IMR-90 (cell line): Measurements from ENCODE around the gene GPR180. TPM values are rescaled to one million over a fixed set of nuclear protein-coding genes. Genes with fewer than 3 reads are reported as not detected.
A peak's percentile ranks its signal among the peaks of the same experiment; 100 is the strongest.

Experiments used
- microRNA-seq, 2 experiments: library from miRNA; stranded (forward) in 1 of 2; unstranded in 1 of 2; fragments of 10-50 nt in 1 of 2; fragments of <30 nt in 1 of 2; gene quantifications in 1 of 2; microRNA quantifications in 1 of 2; one replicate each; pipeline versions ENCODE3 to v1.1.0; 2013 to 2020; ENCODE audit not compliant: insufficient read depth in 1 of 2, insufficient read length in 1 of 2, unreplicated experiment in 1 of 2
- polyA plus RNA-seq, 3 experiments: library from polyadenylated mRNA; depleted of rRNA; stranded (reverse); fragments of >200 nt; gene quantifications; 2 replicates each; pipeline ENCODE4 v1.2.3, GENCODE V29; 2012; ENCODE audit warnings: low replicate concordance in 1 of 3
- small RNA-seq, 5 experiments: library from RNA; depleted of rRNA; stranded (forward); fragments of <200 nt; gene quantifications; one replicate each; pipeline ENCODE3, GENCODE V24; 2012
- total RNA-seq: library from RNA; depleted of rRNA; stranded (reverse); fragments of >200 nt; gene quantifications from 2 replicates; pipeline ENCODE4 v1.2.3, GENCODE V29; 2012; rRNA removed

The GPR180 gene
- total and polyA plus RNA-seq, 2 of the 4 experiments (the other 2 are of a cell fraction), result 2.8 to 10.8 TPM

Small RNA genes lying within 50 kb of the gene (microRNA-seq; reads per million reads assigned to microRNA genes)
- gene RNA5SP36 (ENCODE audit: insufficient read depth, insufficient read length), result 18.6 reads per million, percentile 50 among the genes with 10 or more reads in this experiment

Small RNA genes lying within 50 kb of the gene (small RNA-seq; reads per million reads assigned to genes)
- 0 to 10.2 (median 1.5) reads per million in 5 experiments for gene RNA5SP36

Other genes starting within 250 kb of the GPR180 start
- gene DCT, start 122.2 kb upstream of the GPR180 start, total RNA-seq, result not detected in 2 replicates
- gene DCT, start 122.2 kb upstream of the GPR180 start, polyA plus RNA-seq (2012; rRNA removed), result not detected in 2 replicates
- 15.6 and 17.8 TPM in 2 replicates for gene TGDS, start 5.7 kb upstream of the GPR180 start, total RNA-seq
- 8.0 and 9.6 TPM in 2 replicates for gene TGDS, start 5.7 kb upstream of the GPR180 start, polyA plus RNA-seq (2012; rRNA removed)
- not detected in 2 replicates for gene SOX21, start 110.7 kb downstream of the GPR180 start, total RNA-seq
- gene SOX21, start 110.7 kb downstream of the GPR180 start, polyA plus RNA-seq (2012; rRNA removed), result not detected in 2 replicates